DOHH2 (cell line): ENCODE results near the gene LETMD1.

Experiments used
- H3F3A ChIP-seq: fragments of 200-600 bp; sonication (generic), shearing (Covaris generic); 2 replicates; pipeline ENCODE4 v1.6.0; 2016; ENCODE audit warnings: antibody characterized with exemption, mild to moderate bottlenecking; ENCODE audit not compliant: control insufficient read depth, insufficient read depth
- H3K27ac ChIP-seq: fragments of 200-600 bp; sonication (generic); 2 replicates; pipeline ENCODE4 v1.5.1; 2014; ENCODE audit warnings: low read depth, mild to moderate bottlenecking, low read length, moderate library complexity
- H3K27me3 ChIP-seq: fragments of 200-600 bp; sonication (generic); 2 replicates; pipeline ENCODE4 v1.6.1; 2014; ENCODE audit warnings: mild to moderate bottlenecking, low read length, mixed read lengths; ENCODE audit not compliant: control insufficient read depth
- H3K36me3 ChIP-seq: fragments of 200-600 bp; sonication (generic); 2 replicates; pipeline ENCODE4 v1.6.1; 2014; ENCODE audit warnings: mild to moderate bottlenecking, low read length, moderate library complexity, mixed read lengths; ENCODE audit not compliant: control insufficient read depth
- H3K4me1 ChIP-seq: fragments of 200-600 bp; sonication (generic); 2 replicates; pipeline ENCODE4 v1.6.1; 2014; ENCODE audit warnings: mild to moderate bottlenecking, low read length, mixed read lengths; ENCODE audit not compliant: control insufficient read depth
- H3K4me2 ChIP-seq: fragments of 200-600 bp; sonication (generic); 2 replicates; pipeline ENCODE4 v1.6.0; 2014; ENCODE audit warnings: mild to moderate bottlenecking, low read length, moderate library complexity
- H3K4me3 ChIP-seq: fragments of 200-600 bp; sonication (generic); 2 replicates; pipeline ENCODE4 v1.5.1; 2014; ENCODE audit warnings: mild to moderate bottlenecking, low read length, mixed read lengths
- H3K79me2 ChIP-seq: fragments of 200-600 bp; sonication (generic); 2 replicates; pipeline ENCODE4 v1.6.1; 2014; ENCODE audit warnings: mild to moderate bottlenecking, low read length, mixed read lengths; ENCODE audit not compliant: control insufficient read depth
- H3K9me2 ChIP-seq: fragments of 200-600 bp; sonication (generic); replicated peaks from 2 replicates; pipeline ENCODE4 v1.6.1; 2014; ENCODE audit warnings: mild to moderate bottlenecking, low read length, mixed read lengths; ENCODE audit not compliant: control insufficient read depth
- H3K9me3 ChIP-seq: fragments of 200-600 bp; sonication (generic); 2 replicates; pipeline ENCODE4 v1.6.1; 2014; ENCODE audit warnings: antibody characterized with exemption, low read length, mixed read lengths; ENCODE audit not compliant: control insufficient read depth, insufficient read depth
- H4K20me1 ChIP-seq: fragments of 200-600 bp; sonication (generic); 2 replicates; pipeline ENCODE4 v1.6.0; 2014; ENCODE audit warnings: low read depth, mild to moderate bottlenecking, antibody characterized with exemption, low read length, moderate library complexity; ENCODE audit not compliant: control insufficient read depth, insufficient read depth
- CTCF ChIP-seq: fragments of 200-600 bp; sonication (generic); IDR thresholded peaks from one replicate; pipeline ENCODE4 v1.5.1; 2014; ENCODE audit warnings: antibody characterized with exemption, mild to moderate bottlenecking, low read depth, low read length; ENCODE audit not compliant: poor library complexity, severe bottlenecking
- EZH2phosphoT487 ChIP-seq: fragments of 200-600 bp; sonication (generic); IDR thresholded peaks from 2 replicates; pipeline ENCODE4 v1.6.1; 2017; ENCODE audit warnings: borderline replicate concordance, mild to moderate bottlenecking, antibody characterized with exemption, low read length, moderate library complexity, mixed read lengths

Gene LETMD1

GRCh38 chr12:51005671-51006070 lies 42.5 kb upstream of the LETMD1 start:
- Histone ChIP-seq H3K4me2 (no peak overlapping the region), H3K4me3 (no peak overlapping the region), H3F3A (0 out of 2 replicates have a peak, but pooled peaks cover 2% of the 10 kb centered on the region), H3K79me2 (peaks cover 17% of the 10 kb centered on the region), H3K27me3 (no peaks in the 10 kb centered on the region), H3K9me2 (no peaks in the 10 kb centered on the region), H3K36me3 (peaks cover 19% of the 10 kb centered on the region), H3K27ac (no peak overlapping the region), H3K9me3 (no peaks in the 10 kb centered on the region), H3K4me1 (peaks cover 6% of the 10 kb centered on the region), H4K20me1 (no peaks in the 10 kb centered on the region)
- TF ChIP-seq EZH2phosphoT487, result no peak
- TF ChIP-seq CTCF, result no peak

GRCh38 chr12:51008329-51009055 lies 39.6 kb upstream of the LETMD1 start:
- H3K4me3 ChIP-seq, result no peak overlapping the region
- peaks cover 42% of the 10 kb centered on the region for H3K79me2 ChIP-seq
- TF ChIP-seq CTCF, result no peak
- TF ChIP-seq EZH2phosphoT487, result no peak

GRCh38 chr12:51009056-51009440 lies 39.1 kb upstream of the LETMD1 start:
- Histone ChIP-seq H3K4me3 (no peak overlapping the region), H3F3A (0 out of 2 replicates have a peak, but pooled peaks cover 2% of the 10 kb centered on the region), H3K79me2 (peaks cover 45% of the 10 kb centered on the region), H3K9me2 (no peaks in the 10 kb centered on the region), H3K27ac (no peak overlapping the region), H3K9me3 (no peaks in the 10 kb centered on the region), H3K4me2 (no peak overlapping the region), H4K20me1 (no peaks in the 10 kb centered on the region), H3K4me1 (peaks cover 6% of the 10 kb centered on the region), H3K36me3 (peaks cover 19% of the 10 kb centered on the region), H3K27me3 (no peaks in the 10 kb centered on the region)
- TF ChIP-seq CTCF (no peak), EZH2phosphoT487 (no peak)

More at GRCh38 chr12:51008329-51009055, 39.6 kb upstream of the LETMD1 start:
- Histone ChIP-seq H3K4me1 (peaks cover 6% of the 10 kb centered on the region), H3F3A (0 out of 2 replicates have a peak, but pooled peaks cover 2% of the 10 kb centered on the region), H3K36me3 (peaks cover 19% of the 10 kb centered on the region), H4K20me1 (no peaks in the 10 kb centered on the region), H3K9me3 (no peaks in the 10 kb centered on the region), H3K27me3 (no peaks in the 10 kb centered on the region), H3K27ac (no peak overlapping the region), H3K4me2 (no peak overlapping the region), H3K9me2 (no peaks in the 10 kb centered on the region)
